ENCODE measurements around the gene CTU1.

- TF ChIP-seq CTCF (IDR thresholded peaks at IDR 0.05) (no peak), ZFX (IDR thresholded peaks at IDR 0.05; ENCODE audit: borderline replicate concordance) (no peak)
These were observed 30.1 kb downstream of the CTU1 start for GRCh38 chr19:51078104-51078503.
